MM.1S (cell line): Measurements from ENCODE around the gene ZP2.
"Not testable (repeated sequence)": the region's sequence is repeated elsewhere in the genome, so short reads cannot be mapped to it uniquely, and the experiment has no call there.

Source experiments
- DNase-seq: peaks from one replicate; pipeline ENCODE4 v3.0.0-alpha.2; 2015
- H2AFZ ChIP-seq: fragments of 300-600 bp; sonication (generic); 2 replicates; pipeline ENCODE4 v1.6.0; 2016; ENCODE audit warnings: antibody characterized with exemption, low read length
- H3F3A ChIP-seq: fragments of 300-600 bp; sonication (generic); 2 replicates; pipeline ENCODE4 v1.6.1; 2016; ENCODE audit warnings: mild to moderate bottlenecking, antibody characterized with exemption, low read length, moderate library complexity, mixed read lengths; ENCODE audit not compliant: insufficient read depth
- H3K27ac ChIP-seq: fragments of 300-600 bp; sonication (generic); 2 replicates; pipeline ENCODE4 v1.5.1; 2016; ENCODE audit warnings: mild to moderate bottlenecking, low read length
- H3K27me3 ChIP-seq: fragments of 300-600 bp; sonication (generic); replicated peaks from 2 replicates; pipeline ENCODE4 v1.6.0; 2016; ENCODE audit warnings: low read length; ENCODE audit not compliant: insufficient read depth
- H3K36me3 ChIP-seq: fragments of 300-600 bp; sonication (generic); replicated peaks from 2 replicates; pipeline ENCODE4 v1.6.1; 2016; ENCODE audit warnings: mild to moderate bottlenecking, low read length, mixed read lengths; ENCODE audit not compliant: insufficient read depth
- H3K4me1 ChIP-seq: fragments of 300-600 bp; sonication (generic); 2 replicates; pipeline ENCODE4 v1.6.1; 2016; ENCODE audit warnings: low read length, mixed read lengths
- H3K4me2 ChIP-seq: fragments of 300-600 bp; sonication (generic); 2 replicates; pipeline ENCODE4 v1.6.0; 2016; ENCODE audit warnings: low read depth, low read length
- H3K4me3 ChIP-seq: fragments of 300-600 bp; sonication (generic); 2 replicates; pipeline ENCODE4 v1.5.1; 2016; ENCODE audit warnings: low read length, mixed read lengths
- H3K79me2 ChIP-seq: fragments of 300-600 bp; sonication (generic); 2 replicates; pipeline ENCODE4 v1.6.1; 2016; ENCODE audit warnings: mixed run types, low read length, mixed read lengths
- H3K9ac ChIP-seq: fragments of 300-600 bp; sonication (generic); 2 replicates; pipeline ENCODE4 v1.6.1; 2016; ENCODE audit warnings: low read length, mixed read lengths
- H3K9me2 ChIP-seq: fragments of 300-600 bp; sonication (generic); replicated peaks from 2 replicates; pipeline ENCODE4 v1.6.1; 2016; ENCODE audit warnings: mild to moderate bottlenecking, low read length, mixed read lengths; ENCODE audit not compliant: insufficient read depth
- H3K9me3 ChIP-seq: fragments of 300-600 bp; sonication (generic); replicated peaks from 2 replicates; pipeline ENCODE4 v1.6.1; 2016; ENCODE audit warnings: mild to moderate bottlenecking, low read length, mixed read lengths; ENCODE audit not compliant: insufficient read depth
- H4K20me1 ChIP-seq: fragments of 300-600 bp; sonication (generic); 2 replicates; pipeline ENCODE4 v1.6.1; 2016; ENCODE audit warnings: mild to moderate bottlenecking, low read length, moderate library complexity, mixed read lengths; ENCODE audit not compliant: insufficient read depth
- CTCF ChIP-seq: fragments of 300-600 bp; sonication (generic); IDR thresholded peaks from 2 replicates; pipeline ENCODE4 v1.5.1; 2016; ENCODE audit warnings: antibody characterized with exemption, low read length, mixed read lengths
- EZH2 ChIP-seq: fragments of 300-600 bp; sonication (generic); optimal IDR thresholded peaks from 2 replicates; pipeline ENCODE3; 2017; ENCODE audit warnings: low read depth, mild to moderate bottlenecking, antibody characterized with exemption, low read length, mixed read lengths
- EZH2phosphoT487 ChIP-seq: fragments of 300-600 bp; sonication (generic); IDR thresholded peaks from 2 replicates; pipeline ENCODE4 v1.6.1; 2018; ENCODE audit warnings: antibody characterized with exemption, low read length

Gene ZP2

DNA sequence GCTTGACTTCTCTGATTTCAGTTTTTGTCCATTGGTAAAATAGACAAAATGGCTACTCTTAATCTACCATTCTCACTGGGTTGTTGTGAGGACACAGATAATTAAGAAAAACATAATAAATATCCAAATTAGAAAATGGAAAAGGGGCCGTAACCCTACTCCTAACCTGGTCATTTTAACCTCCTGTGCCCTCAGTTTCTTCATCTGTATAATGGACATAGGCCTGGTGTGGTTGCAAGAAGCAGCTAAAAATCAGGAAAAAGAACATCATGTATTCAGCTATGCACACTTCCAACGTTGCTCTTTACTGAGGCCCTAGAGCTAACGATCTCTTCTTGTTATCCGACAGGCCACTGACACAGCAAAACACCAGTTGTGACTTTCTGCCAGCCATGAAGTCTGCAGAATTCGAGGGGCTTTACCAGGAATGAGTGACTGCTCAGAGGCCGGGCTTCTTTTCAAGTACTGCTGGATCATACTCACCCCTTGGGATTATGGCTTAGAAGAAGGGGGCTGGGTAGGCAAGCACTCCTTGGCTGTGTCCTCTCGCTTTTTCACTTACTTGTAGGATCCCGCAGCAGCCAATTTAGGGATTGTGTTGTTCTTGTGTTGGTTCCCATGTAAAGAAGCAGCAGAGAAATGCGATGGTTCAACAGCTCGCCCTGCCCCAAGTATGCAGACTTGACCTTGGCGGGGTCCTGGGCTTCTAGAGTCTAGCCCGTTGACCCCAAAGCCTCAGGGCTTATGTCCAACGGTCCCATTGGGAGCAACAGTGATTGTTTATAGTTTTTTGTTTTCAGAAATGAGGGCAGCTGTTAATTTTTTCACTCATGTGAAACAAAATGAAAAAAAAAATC lies 32.0 kb downstream of the ZP2 start:
- Histone ChIP-seq H3K27me3 (no peaks in the 10 kb centered on the region), H3F3A (no peaks in the 10 kb centered on the region), H3K9me3 (no peaks in the 10 kb centered on the region), H3K27ac (no peak overlapping the region), H2AFZ (no peak overlapping the region), H3K4me2 (no peak overlapping the region), H3K36me3 (no peaks in the 10 kb centered on the region), H3K9ac (no peak overlapping the region), H3K4me3 (no peak overlapping the region), H3K9me2 (no peaks in the 10 kb centered on the region), H3K79me2 (no peaks in the 10 kb centered on the region), H4K20me1 (no peaks in the 10 kb centered on the region), H3K4me1 (no peaks in the 10 kb centered on the region)
- DNase-seq, result no peak
- TF ChIP-seq EZH2phosphoT487 (no peak), CTCF (no peak), EZH2 (no peak)

GRCh38 chr16:21175397-21175796 lies 36.0 kb downstream of the ZP2 start:
- TF ChIP-seq EZH2phosphoT487 (no peak), CTCF (no peak), EZH2 (no peak)

GRCh38 chr16:21172650-21173049 lies 38.7 kb downstream of the ZP2 start:
- Histone ChIP-seq H3K9me2 (no peaks in the 10 kb centered on the region), H3K9ac (no peak overlapping the region), H3K36me3 (no peaks in the 10 kb centered on the region), H4K20me1 (no peaks in the 10 kb centered on the region), H3K4me2 (no peak overlapping the region), H3K4me1 (no peaks in the 10 kb centered on the region), H3K27me3 (no peaks in the 10 kb centered on the region), H3K27ac (no peak overlapping the region), H3K79me2 (no peaks in the 10 kb centered on the region), H3K4me3 (no peak overlapping the region), H2AFZ (no peak overlapping the region), H3F3A (no peaks in the 10 kb centered on the region), H3K9me3 (no peaks in the 10 kb centered on the region)
- DNase-seq, result peak; percentile 61
- no peak for TF ChIP-seq CTCF
- TF ChIP-seq EZH2, result no peak
- no peak for TF ChIP-seq EZH2phosphoT487

More at GRCh38 chr16:21175397-21175796, 36.0 kb downstream of the ZP2 start:
- Histone ChIP-seq H3K36me3 (no peaks in the 10 kb centered on the region), H2AFZ (no peak overlapping the region), H3K9me3 (no peaks in the 10 kb centered on the region), H3K79me2 (no peaks in the 10 kb centered on the region), H3K9ac (no peak overlapping the region), H3K4me2 (no peak overlapping the region), H3F3A (no peaks in the 10 kb centered on the region), H3K4me3 (no peak overlapping the region), H4K20me1 (no peaks in the 10 kb centered on the region), H3K27ac (no peak overlapping the region), H3K27me3 (no peaks in the 10 kb centered on the region), H3K9me2 (no peaks in the 10 kb centered on the region), H3K4me1 (no peaks in the 10 kb centered on the region)
- DNase-seq, result no peak

- not testable (repeated sequence) for H3K27me3 ChIP-seq, H3F3A ChIP-seq, H3K9me2 ChIP-seq, H3K4me3 ChIP-seq, H3K9ac ChIP-seq, H3K79me2 ChIP-seq, H2AFZ ChIP-seq, H3K4me1 ChIP-seq, H3K4me2 ChIP-seq, H3K9me3 ChIP-seq, DNase-seq, H3K36me3 ChIP-seq, H4K20me1 ChIP-seq, H3K27ac ChIP-seq
Observed at GRCh38 chr16:21170116-21170515, 41.3 kb downstream of the ZP2 start.
